HG02623 (cell line): Measurements from ENCODE around the gene IYD.

Source experiments
- ATAC-seq: cut with Tn5 transposase; IDR thresholded peaks from one replicate; pipeline ENCODE4 v1.9.1; 2021; ENCODE audit warnings: moderate library complexity; ENCODE audit not compliant: unreplicated experiment

The IYD gene, protein sequence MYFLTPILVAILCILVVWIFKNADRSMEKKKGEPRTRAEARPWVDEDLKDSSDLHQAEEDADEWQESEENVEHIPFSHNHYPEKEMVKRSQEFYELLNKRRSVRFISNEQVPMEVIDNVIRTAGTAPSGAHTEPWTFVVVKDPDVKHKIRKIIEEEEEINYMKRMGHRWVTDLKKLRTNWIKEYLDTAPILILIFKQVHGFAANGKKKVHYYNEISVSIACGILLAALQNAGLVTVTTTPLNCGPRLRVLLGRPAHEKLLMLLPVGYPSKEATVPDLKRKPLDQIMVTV

DNA sequence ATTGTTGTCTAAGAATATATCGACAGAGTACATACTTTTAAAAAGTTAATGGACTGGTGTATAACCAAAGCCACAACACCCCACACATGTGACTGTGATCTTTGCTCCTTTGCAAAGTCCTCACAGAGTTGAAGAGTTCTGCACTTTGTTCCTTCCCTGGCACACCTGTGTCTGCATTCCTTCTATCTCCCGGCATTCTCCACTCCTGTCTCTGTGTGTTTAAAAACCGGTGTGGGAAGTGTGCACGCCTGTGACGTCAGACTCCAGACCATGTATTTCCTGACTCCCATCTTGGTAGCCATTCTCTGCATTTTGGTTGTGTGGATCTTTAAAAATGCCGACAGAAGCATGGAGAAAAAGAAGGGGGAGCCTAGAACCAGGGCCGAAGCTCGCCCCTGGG lies at the start of gene IYD:
Gene IYD (plus strand): TSS at position 251 of the 400 bp plus-strand sequence. CDS start 20 bp downstream, at position 271.
- no peak for ATAC-seq

DNA sequence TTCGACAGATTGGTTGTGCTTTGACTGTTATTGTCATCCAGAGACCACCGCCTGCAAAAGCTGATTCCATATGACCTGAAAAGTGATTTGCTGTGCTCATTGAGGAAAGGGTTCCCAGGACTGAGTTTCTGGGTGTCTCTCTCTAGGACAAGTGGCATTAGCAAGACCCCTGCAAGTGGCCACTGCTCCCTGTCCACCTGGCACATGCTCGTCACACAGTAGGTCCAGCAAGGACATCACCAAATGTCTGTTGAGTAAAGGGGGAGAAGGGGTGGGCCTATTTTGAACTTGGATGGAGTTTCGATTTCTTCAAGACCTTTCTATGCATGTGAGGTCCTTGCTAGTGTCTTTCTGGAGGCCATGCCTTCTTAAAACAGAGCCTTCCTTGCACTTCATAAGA lies 48.9 kb upstream of the IYD start:
- ATAC-seq: no peak

DNA sequence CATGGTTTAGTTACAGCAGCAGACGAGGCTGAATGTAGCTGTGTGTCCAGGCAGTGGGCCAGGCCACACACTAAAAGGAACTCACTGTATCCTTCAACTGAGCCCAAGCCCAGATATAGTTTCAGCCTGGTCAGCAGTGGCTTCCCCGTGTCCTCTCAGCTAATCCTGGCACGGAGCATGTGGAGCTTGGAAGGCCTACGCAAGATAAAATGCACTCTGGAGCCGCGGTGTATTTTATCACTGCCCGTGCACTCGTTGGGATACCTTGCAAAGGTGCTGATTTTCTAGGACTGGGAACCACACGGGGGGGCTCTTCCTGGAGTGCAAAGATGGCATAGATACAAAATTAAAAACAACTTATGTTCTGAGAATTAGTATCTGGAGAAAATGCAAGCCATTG lies 48.4 kb upstream of the IYD start:
- no peak for ATAC-seq

DNA sequence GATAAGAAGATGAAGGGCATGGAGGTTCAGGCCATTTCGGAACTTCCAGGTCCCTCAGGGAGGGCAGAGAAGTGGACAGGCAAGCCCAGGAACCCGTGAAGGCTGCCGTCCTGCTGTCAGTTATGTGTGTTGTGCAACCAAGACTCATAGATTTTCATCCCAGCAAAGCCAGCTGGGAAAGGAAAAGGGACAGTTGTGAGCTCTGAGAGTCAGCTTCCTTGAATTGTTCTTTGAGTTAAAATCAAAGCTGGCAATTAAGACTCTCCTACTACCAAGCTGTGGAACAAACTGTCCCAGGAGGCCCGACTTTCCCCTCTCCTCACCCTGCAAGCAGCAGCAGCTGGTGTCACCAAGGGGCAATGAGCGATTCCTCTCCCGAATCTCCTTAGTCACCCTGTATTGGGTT lies 46.3 kb upstream of the IYD start:
- ATAC-seq: no peak

DNA sequence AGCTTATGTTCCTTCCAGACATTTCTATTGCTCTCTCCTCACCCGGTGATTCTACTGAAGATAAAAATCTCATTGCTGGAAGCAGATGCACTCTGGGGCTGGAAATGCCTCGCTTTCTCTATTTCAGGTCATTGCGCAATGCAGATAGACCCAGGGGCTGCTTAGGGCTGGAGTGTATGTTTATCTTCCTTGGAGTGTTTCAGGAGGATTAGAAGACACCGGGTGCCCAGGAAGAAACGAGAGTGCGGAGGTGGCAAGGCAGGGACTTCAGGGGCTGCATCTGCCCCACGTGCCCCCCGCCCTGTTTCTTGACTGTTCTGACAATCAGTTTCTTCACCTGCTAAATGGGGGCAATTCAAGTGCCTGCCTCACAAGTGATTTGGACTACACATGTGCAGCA lies 45.6 kb upstream of the IYD start:
- no peak for ATAC-seq

DNA sequence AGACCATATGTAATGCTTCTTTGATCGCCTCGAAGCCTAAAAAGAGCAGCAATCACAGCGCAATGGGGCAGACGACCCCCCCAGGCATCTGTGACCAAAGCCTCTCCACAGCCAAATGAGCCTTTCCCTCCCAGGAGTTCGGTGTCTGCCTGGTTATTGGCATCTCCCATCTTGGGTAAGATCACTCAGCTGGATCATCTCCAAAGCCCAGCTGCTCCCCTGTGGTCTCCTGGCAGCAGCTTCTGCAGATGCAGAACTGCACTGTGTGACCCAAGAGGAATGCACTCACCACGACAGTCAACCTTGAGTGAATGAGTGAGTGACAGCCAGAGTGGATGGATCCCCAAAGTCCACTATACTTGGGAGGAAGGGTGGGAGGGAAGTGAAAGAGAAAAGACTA lies 44.8 kb upstream of the IYD start:
- no peak for ATAC-seq

DNA sequence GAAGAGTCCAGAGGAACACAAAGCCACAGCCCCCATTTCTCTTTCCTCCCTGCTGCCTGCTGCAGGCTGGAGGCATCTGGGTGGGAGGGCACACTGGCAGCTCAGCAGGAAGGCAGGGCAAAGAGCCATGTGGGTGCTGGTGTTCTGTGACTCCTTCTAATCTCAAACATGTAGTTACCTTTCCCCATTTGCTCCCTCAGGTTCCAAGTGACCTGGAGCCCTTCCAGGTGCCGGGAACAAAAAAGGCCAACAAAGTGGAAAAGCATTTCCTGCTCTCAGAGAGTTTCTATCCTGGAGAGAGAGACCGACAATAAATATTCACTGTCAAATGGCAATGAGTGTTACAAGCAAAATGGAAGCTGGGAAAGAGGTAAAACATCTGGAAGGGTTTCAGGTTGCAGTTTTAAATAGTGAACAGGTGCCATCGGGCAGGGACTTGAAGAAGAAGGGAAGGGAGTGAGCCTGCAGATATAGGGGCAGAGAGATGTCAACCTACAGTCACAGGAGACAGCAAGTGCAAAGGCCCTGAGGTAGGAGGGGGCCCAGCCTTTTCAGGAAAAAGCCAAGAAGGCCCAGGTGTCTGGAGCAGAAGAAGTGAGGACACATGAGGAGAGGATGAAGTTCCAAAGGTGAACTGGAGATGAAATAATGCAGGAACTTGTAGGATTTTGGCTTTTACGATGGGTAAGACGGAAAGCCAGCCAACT lies 43.6 kb upstream of the IYD start:
- ATAC-seq: no peak

DNA sequence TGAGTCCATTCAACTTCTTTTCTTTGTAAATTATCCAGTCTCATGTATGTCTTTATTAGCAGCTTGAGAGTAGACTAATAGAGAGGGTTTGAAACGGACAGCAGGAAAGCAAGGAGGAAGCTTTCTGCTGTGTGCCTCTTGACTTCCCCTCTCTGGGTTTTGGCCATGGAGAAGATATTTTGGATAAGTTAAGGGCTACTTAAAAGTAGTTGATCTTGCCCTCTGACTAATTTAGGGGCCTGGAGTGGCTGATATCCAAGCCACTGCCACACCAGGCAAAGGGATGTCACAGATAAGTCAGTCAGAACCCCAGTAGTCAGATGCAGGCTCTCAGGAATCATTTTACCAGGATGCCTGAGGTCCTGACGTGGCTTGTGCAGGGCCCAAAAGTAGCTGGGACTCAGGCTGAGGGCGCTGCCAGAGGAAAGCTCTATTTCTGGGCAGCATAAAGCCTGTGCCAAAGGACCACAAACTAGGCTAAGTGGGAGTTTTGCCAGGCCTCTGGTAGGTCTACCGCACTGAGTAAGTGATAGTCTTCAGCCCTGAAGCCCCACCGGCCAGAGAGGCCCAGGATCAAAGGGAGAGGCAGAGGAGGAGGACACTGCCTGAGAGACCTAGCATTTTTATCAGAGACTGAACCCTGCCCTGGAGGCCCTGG lies 41.6 kb upstream of the IYD start:
- ATAC-seq: no peak

DNA sequence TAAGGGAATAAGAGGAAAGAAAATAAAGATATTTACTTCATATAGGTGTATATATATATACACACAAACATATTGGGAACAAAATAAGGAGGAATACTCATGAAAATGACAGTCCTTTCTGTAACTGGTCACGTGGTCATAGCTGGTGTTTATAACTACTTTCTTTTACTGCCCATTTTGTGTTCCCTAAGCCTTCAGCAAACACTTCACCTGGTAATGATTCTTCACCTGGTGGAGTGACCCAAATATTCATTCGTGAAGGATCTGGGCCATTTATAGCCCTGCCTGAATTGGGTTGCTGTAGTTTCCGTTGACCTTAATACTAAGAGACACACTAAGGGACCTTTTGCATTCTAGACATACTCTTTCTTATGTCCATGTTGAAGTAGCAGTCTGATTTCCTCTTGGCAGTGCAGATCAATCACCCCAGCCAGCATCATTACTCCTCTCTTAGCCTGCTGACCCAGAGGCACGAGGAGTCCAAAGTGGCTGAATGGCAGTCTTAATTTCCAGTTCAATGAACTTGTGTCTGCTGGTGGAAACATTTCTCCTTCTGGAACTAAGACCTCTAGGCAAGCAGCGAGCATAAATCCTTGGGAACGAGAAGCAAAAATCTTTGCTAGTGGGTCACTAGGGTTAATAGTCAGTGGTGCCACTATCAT lies 39.9 kb upstream of the IYD start:
- no peak for ATAC-seq

DNA sequence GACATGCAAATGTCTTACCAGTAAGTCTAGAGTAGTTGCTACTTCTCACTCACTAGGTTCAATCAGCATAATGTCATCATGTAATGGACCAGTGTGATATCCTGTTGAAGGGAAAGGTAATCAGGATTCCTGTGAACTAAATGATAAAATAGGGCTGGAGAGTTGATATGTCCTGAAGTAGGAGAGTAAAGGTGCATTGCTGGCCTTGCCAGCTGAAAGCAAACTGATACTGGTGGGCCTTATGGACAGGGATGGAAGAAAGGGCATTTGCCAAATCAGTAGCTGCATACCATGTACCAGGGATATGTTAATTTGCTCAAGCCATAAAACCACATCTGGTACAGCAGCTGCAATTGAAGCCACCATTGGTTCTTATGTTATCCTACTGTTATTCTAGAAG lies 37.5 kb upstream of the IYD start:
- ATAC-seq: no peak

DNA sequence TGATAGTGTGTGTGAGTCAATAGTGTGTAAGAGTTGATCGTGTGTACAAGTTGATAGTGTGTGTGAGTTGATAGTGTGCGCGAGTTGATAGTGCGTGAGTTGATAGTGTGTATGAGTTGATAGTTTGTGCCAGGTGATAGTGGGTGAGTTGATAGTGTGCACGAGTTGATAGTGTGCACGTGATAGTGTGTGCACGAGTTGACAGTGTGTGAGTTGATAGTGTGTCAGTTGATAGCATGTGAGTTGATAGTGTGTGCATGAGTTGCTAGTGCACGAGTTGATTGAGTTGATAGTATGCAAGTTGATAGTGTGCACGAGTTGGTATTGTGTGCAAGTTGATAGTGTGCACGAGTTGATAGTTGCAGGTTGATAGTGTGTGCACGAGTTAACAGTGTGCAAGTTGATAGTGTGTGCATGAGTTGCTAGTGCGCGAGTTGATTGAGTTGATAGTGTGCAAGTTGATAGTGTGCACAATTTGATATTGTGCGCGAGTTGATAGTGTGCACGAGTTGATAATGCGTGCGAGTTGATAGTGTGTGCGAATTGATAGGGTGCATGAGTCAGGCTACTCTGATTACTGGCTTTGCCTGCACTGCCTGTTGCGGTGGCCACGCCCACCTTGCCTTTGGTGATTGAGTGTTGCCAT lies 35.8 kb upstream of the IYD start:
- ATAC-seq: no peak

DNA sequence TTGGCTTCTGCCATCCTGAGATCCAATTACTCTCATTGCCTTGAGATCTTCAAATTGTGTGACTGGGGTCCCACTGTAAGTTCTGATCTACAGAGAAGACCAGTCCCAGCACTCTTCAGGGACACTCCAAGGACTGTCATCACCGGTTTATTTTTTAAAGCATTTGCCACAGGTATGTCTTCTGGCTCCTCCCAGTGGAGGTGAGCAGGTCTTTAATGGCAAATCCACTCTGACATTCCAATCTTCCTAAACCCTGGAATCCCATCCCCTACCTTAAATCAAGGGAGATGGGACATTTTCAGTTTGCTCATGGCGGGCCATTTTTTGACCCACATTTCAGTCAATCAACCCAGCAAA lies 35.2 kb upstream of the IYD start:
- no peak for ATAC-seq

DNA sequence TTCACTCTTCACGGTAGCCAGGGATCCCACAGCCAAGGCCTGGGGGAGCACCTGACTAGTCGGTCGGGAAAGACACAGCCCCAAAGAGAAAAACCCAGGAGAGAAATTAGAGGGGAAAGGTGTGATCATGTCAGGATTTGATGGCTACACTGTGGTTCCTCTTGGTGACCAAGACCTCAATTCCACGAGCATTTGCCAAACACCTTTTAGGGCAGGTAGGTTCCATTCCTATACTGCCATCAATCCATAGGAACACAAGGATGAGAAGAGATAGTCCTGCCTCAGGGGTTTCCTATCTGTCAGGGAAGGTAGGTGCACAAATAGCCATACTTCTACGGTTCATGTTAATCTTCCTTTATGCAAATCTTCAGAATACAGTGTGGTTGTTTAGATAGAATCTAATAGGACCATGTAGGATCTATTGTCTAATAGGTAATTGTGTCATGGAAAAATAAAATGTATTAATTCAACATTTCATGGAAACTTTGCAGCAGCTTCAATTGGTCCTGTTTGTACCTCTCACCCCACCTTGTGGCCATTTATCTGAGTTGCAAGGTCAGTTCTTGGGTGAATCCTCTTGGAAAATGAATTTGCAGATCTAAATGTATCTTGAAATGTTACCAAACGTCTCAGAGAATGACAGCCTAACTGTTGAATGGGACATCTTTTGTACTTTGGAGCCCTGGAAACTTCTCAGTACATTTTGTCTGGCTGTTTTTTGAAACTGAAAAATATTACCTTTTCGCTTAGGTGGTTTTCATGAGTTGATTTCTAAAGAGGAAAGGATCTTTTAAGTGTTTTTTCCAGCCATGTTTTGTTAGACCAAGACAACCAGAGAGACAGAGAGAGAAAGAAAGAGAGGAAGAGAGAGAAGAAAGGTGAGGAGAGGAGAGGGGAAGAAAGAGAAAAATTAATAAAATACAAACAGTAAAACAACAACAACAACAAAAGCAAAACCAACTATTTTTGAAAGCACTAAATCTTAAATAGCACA lies 33.7 kb upstream of the IYD start:
- ATAC-seq: no peak

DNA sequence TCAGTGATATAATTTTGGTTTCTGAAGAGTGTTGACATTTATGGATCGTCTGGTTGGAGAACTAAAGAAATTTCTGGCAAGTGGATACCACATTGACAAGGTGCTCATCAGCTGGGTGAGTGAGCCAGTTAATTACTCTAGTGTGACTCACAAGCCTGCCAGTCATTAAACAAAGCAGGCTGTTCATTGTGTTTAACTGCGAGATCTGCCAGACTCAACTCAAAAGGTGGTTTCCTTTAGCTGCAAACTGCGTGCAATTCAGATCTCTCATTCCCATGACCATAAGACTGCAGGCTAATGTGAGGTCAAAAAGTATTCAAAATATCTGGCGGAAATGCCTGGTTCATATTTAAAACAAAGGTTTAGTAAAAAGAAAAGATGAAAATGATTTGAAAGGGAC lies 32.5 kb upstream of the IYD start:
- ATAC-seq: no peak

DNA sequence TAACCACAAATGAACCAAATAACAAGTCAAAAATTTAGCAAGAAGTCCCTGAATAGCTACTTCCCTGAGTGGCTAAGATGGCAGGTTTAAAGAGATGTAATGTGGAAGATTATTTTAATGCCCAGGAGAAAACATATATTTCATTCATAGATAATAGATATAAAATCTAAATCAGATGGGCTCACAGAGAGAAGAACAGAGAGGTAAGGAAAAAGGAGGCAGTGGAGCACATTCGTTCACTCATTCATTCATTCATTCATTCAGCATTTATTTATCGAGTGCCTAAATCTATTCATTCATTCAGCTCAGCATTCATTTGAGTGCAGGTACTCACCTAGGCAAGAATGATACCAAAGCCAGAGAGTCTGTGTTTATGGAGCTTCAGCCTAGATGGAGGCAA lies 32.1 kb upstream of the IYD start:
- ATAC-seq: no peak

DNA sequence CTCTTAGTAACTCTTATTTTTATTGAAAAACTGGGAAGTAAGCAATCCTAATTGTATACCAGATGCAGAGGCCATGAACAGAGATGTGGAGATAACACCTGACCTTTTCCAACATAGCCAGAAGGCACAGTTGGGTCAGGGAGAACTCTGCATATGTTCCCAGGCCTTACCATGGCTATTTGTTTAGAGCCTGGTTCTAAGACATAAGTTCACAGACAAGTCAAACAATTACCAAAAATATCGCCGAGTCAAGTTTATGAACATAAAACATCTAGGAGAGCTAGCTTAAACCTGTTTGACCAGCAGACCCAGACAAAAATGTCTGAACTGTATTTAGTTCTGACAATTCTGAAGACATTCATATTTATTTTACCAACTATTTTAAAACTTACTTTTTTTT lies 26.7 kb upstream of the IYD start:
- ATAC-seq: no peak

DNA sequence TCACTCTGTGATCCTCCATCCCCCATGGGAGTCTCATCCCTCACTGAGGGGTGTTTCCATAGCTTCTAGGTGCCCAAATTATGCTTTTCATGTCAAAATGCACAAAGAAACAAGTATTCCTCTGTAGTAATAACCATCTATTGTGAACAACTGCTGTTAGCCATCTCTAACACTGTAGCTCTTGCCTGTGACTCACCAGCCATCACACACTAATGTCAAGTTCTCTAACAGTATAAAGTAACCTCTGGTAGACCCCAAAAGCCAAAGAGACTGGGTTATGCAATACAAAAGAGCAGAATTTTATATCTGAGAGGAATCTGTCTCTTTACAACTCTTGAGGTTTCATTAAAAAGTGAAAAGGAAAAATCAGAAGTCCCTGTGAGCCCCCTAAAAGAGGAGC lies 25.4 kb upstream of the IYD start:
- no peak for ATAC-seq

DNA sequence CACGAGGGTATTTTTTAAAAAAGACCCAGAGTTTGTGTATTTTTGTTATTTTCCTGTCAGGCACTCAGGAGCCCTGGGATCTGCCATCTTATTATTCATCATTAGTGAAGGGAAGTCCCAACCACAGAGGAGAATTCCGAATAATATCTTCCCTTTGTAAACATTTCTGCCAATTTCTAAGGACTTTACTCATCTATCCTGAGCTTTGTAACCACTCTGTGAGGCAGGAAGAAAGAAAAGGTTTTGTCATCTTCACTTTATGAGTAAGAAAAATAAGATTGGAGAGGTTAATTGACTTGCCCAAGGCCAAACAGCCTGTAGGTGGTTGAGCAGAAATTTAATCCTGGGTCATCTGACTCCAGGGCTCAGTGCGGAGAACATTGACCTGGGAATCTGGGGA lies 23.0 kb upstream of the IYD start:
- no peak for ATAC-seq

DNA sequence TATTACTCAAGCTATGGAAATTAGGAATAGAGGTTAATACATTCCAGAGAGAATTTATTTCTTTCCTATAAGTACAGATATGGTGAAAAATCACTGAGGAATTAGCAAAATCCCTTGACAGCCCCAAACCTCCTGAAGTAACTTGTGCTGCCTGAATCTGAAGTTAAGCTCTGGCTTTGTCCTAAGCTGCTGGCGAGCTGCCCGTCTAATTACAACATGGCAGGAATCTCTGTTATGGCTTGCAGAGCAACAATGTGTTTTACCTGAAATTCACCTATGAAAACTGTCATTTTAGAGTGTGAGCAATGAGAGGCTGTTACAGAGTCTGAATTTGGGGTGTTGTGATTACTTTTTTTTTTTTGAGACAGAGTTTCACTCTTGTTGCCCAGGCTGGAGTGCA lies 22.5 kb upstream of the IYD start:
- ATAC-seq: no peak

DNA sequence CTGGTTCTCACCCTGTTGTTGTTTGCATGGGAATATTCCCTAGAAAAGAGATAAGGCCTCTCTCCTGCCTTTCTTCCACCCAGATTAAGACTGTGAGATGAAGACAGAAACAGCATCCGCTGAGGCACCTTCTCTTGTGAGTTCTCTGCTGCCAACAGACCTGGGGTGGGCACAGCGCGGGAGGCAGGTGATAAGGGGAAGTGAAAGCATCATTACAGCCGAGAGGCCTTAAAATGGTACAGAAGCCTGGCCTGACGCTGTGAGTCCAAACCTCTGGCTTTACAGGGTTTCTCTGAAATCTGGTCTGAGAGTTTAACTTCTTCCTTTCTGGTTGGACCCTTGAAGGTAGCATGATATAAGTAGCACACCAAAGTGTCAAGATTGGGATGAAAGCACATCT lies 21.0 kb upstream of the IYD start:
- ATAC-seq: no peak
